ENCODE measurements around the gene MBTPS1. TPM values are rescaled to one million over a fixed set of nuclear protein-coding genes. Genes with fewer than 3 reads are reported as not detected.

MBTPS1 gene
- polyA plus RNA-seq, 3 donors = 26.4 to 73.8 (median 28.0) TPM

- Mint-ChIP-seq H3K4me1 (no peaks in the 10 kb centered on the region), H3K27me3 (ENCODE audit: low read depth in 3 of 3) (peaks cover 22 to 41% (median 23%) of the 10 kb centered on the region in 3 donors), H3K27ac (peak overlapping the region in 1 of 7 donors; percentile 47), H3K4me3 (no peak overlapping the region), H3K9me3 (peaks cover 0 to 5% (median 0%) of the 10 kb centered on the region in 7 donors), H3K36me3 (no peaks in the 10 kb centered on the region)
- no peaks in the 10 kb centered on the region for H3K36me3 ChIP-seq (replicated peaks in 1 of 2; ENCODE audit: control insufficient read depth in 1 of 2, insufficient read depth in 2 of 2, low read length in 2 of 2)
- no peaks in the 10 kb centered on the region for H4K20me1 ChIP-seq (ENCODE audit: insufficient read depth, low read length)
- H3K9ac ChIP-seq (ENCODE audit: insufficient read depth, low read length, poor library complexity, severe bottlenecking) = no peak overlapping the region
- no peaks in the 10 kb centered on the region for H3K4me1 ChIP-seq (ENCODE audit: control insufficient read depth in 1 of 2, insufficient read depth in 2 of 2, low read length in 2 of 2)
- H3K79me2 ChIP-seq (ENCODE audit: insufficient read depth, low read length) = no peaks in the 10 kb centered on the region
- DNase-seq = no peak
- H3K27ac ChIP-seq (ENCODE audit: low read depth in 1 of 2, low read length in 2 of 2) = no peak overlapping the region
- no peaks in the 10 kb centered on the region for H3K9me3 ChIP-seq (replicated peaks in 1 of 2; ENCODE audit: control insufficient read depth in 1 of 2, insufficient read depth in 1 of 2, low read length in 2 of 2)
- H3K4me3 ChIP-seq (replicated peaks in 1 of 3; ENCODE audit: low read depth in 2 of 3, low read length in 3 of 3) = no peak overlapping the region
- H2AFZ ChIP-seq (ENCODE audit: insufficient read depth, low read depth, low read length, poor library complexity, severe bottlenecking) = no peak overlapping the region
- TF ChIP-seq CTCF (IDR thresholded peaks at IDR 0.05) = no peak
- H3K27me3 ChIP-seq (ENCODE audit: control insufficient read depth in 2 of 2, insufficient read depth in 2 of 2, low read length in 2 of 2) = peaks cover 0 to 22% of the 10 kb centered on the region in 2 donors
- no peak overlapping the region for H3K4me2 ChIP-seq (replicated peaks; ENCODE audit: extremely low read depth, low read length, poor library complexity, severe bottlenecking)
- intact Hi-C loops (cut with micrococcal nuclease) = no loop called here
- 89% methylated on average over 4 of the region's 4 CpGs for WGBS (ENCODE audit: insufficient coverage)
These were observed 109.2 kb downstream of the MBTPS1 start for GRCh38 chr16:84007520-84007919.

- intact Hi-C loops (cut with micrococcal nuclease) = no loop called here
These were observed 111.4 kb downstream of the MBTPS1 start for GRCh38 chr16:84005391-84005790.

More at GRCh38 chr16:84005391-84005790, 111.4 kb downstream of the MBTPS1 start:
- Histone ChIP-seq H2AFZ (ENCODE audit: insufficient read depth, low read depth, low read length, poor library complexity, severe bottlenecking) (no peak overlapping the region), H3K4me3 (replicated peaks in 1 of 3; ENCODE audit: low read depth in 2 of 3, low read length in 3 of 3) (no peak overlapping the region), H3K9ac (ENCODE audit: insufficient read depth, low read length, poor library complexity, severe bottlenecking) (no peak overlapping the region), H4K20me1 (ENCODE audit: insufficient read depth, low read length) (no peaks in the 10 kb centered on the region), H3K79me2 (ENCODE audit: insufficient read depth, low read length) (no peaks in the 10 kb centered on the region), H3K27ac (ENCODE audit: low read depth in 1 of 2, low read length in 2 of 2) (no peak overlapping the region), H3K36me3 (replicated peaks in 1 of 2; ENCODE audit: control insufficient read depth in 1 of 2, insufficient read depth in 2 of 2, low read length in 2 of 2) (no peaks in the 10 kb centered on the region), H3K4me2 (replicated peaks; ENCODE audit: extremely low read depth, low read length, poor library complexity, severe bottlenecking) (no peak overlapping the region), H3K4me1 (ENCODE audit: control insufficient read depth in 1 of 2, insufficient read depth in 2 of 2, low read length in 2 of 2) (no peaks in the 10 kb centered on the region), H3K9me3 (replicated peaks in 1 of 2; ENCODE audit: control insufficient read depth in 1 of 2, insufficient read depth in 1 of 2, low read length in 2 of 2) (no peaks in the 10 kb centered on the region), H3K27me3 (ENCODE audit: control insufficient read depth in 2 of 2, insufficient read depth in 2 of 2, low read length in 2 of 2) (peaks cover 0 to 31% of the 10 kb centered on the region in 2 donors)
- no peak overlapping the region for H3K4me3 Mint-ChIP-seq
- no peak for TF ChIP-seq CTCF (IDR thresholded peaks at IDR 0.05)
- H3K36me3 Mint-ChIP-seq = no peaks in the 10 kb centered on the region
- H3K27me3 Mint-ChIP-seq (ENCODE audit: low read depth in 3 of 3) = peaks cover 25 to 37% (median 29%) of the 10 kb centered on the region in 3 donors
- WGBS (ENCODE audit: insufficient coverage) = 85% methylated on average over 4 of the region's 5 CpGs
- H3K4me1 Mint-ChIP-seq = no peaks in the 10 kb centered on the region
- no peak for DNase-seq
- peaks cover 0 to 5% (median 1%) of the 10 kb centered on the region in 7 donors for H3K9me3 Mint-ChIP-seq
- H3K27ac Mint-ChIP-seq = no peak overlapping the region

Data from CD14-positive monocyte (primary cell).